Activated CD4-positive, alpha-beta T cell treated with anti-CD3 and anti-CD28 coated beads, Interleukin-2, amount 50 U/mL, for 4 hours (primary cell): ENCODE data around the gene GAK.

Experiments
- DNase-seq, 2 experiments: peaks; one replicate each; pipeline ENCODE4 v3.0.0-alpha.2; 2020

The GAK gene

GRCh38 chr4:845836-846251 is 86.3 kb downstream of the GAK start:
- DNase-seq: no peak

GRCh38 chr4:845233-845835 is 86.8 kb downstream of the GAK start:
- DNase-seq: no peak

GRCh38 chr4:844752-845232 is 87.3 kb downstream of the GAK start:
- DNase-seq: no peak

- no peak for DNase-seq
Measured at GRCh38 chr4:839675-840443, 92.3 kb downstream of the GAK start.

- no peak for DNase-seq
Measured at GRCh38 chr4:837772-838171, 94.3 kb downstream of the GAK start.

- no peak for DNase-seq
Measured at GRCh38 chr4:836750-837301, 95.3 kb downstream of the GAK start.

- DNase-seq: no peak
Measured at GRCh38 chr4:836003-836511, 96.1 kb downstream of the GAK start.

GRCh38 chr4:835148-836002 is 96.7 kb downstream of the GAK start:
- no peak for DNase-seq

GRCh38 chr4:834368-835147 is 97.6 kb downstream of the GAK start:
- no peak for DNase-seq

GRCh38 chr4:833731-834367 is 98.3 kb downstream of the GAK start:
- no peak for DNase-seq

GRCh38 chr4:833156-833555 is 99.0 kb downstream of the GAK start:
- DNase-seq: no peak

GRCh38 chr4:832536-832935 is 99.6 kb downstream of the GAK start:
- no peak for DNase-seq

GRCh38 chr4:832108-832507 is 100.0 kb downstream of the GAK start:
- DNase-seq: no peak

- no peak for DNase-seq
Measured at GRCh38 chr4:831483-831805, 100.7 kb downstream of the GAK start.

- no peak for DNase-seq
Measured at GRCh38 chr4:830601-831482, 101.3 kb downstream of the GAK start.

- DNase-seq: no peak
Measured at GRCh38 chr4:829761-830600, 102.1 kb downstream of the GAK start.

GRCh38 chr4:829291-829690 is 102.8 kb downstream of the GAK start:
- DNase-seq: no peak

GRCh38 chr4:828641-829271 is 103.4 kb downstream of the GAK start:
- no peak for DNase-seq
